Ramos (cell line): ENCODE data around the gene LMBR1.

ENCODE experiments used
- in situ Hi-C: fragments of 300-500 bp; cut with MboI; formaldehyde crosslinking; loops from one replicate; pipeline ENCODE4 v1.14.3; 2022; ENCODE audit warnings: low sequenced_read_pairs; ENCODE audit not compliant: unreplicated experiment

LMBR1 gene

DNA sequence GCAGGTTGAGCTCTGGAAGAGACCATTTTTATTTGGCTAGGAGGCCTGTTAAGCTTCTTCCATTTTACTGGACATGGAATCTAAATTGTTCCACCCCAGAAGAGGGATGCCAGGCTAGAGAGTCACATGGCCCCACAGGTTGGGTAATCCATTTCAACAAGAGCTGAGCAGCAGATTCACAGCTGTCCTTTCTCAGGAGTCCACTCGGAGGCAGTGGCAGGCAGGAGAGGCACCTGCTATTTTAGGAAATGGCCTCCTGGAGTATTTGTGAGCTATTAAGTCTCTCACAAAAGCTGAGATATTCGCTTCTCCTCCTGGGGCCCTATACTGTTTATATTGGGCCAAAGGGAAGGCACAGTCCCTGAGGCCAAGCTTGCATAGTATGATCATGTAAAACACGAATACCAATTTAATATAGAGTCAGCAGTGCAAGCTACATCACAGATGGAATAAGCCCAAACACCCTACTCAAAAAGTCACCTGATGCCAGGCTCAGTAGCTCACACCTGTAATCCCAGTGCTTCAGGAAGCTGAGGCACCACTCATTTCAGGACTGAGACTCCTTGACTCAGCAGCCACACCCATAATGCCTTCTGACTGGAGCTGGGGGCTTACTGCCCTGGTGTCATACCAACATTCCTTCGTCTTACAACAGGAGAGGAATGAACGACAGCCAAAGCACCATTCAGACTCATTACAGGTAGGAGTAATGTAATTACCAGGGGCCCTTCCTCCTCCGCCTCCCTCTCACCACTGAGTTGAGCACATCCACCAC, 124.1 kb downstream of the LMBR1 start:
- in situ Hi-C loops, result no loop called here

DNA sequence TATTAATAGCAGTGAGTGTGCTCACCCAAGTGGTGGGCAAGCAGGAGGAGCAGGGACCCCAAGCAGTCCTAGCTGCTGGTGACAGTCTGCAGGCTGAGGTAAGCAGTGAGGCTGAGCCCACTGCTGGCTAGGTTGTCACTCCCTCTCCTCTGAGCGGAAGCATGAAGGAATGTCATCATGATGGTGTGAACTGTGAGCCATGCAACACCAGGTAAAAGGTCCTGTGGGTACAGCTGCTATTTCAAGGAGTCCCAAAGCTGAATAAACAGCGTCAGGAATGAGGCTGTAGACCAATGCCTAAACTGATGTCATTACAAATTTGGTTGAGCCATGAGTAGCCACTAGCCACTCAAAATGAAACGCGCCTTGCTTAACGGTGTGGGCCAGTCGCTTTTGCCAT, 126.3 kb downstream of the LMBR1 start:
- in situ Hi-C loops, result no loop called here

DNA sequence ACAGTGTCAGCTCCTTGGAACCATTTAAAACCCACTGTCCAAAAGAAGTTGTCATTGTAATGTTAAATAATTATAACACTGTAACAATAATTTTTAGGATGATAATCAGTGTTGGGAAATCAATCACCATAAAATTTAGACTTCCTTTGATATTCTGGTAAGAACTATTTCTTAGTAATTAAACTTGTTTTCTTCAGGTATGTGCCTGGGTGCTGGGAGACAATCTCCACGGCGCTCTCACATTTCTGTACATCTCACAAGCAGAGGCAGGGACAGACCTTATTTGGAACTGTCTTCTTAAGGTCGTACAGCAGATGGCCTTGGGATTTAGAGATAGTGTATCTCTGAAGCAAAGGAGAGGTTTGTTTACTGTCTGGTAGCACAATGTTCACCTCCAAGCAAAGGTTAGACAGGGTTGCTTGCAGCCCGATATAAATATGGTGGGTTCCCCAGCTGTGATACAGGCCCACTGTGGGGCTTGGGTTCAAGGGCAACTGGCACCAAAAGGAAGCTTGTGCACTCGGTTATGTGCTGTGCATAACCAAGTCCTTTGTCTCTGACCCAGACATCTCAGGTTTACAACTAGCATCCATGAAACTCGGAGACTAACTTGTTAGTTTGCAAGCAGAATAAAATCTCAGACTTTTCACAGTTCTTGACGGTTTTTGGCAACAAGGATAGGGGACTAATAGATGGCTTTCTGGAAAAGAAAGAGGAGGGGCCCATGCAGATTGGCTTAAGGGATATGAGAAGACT, 126.9 kb downstream of the LMBR1 start:
- in situ Hi-C loops, result no loop called here

DNA sequence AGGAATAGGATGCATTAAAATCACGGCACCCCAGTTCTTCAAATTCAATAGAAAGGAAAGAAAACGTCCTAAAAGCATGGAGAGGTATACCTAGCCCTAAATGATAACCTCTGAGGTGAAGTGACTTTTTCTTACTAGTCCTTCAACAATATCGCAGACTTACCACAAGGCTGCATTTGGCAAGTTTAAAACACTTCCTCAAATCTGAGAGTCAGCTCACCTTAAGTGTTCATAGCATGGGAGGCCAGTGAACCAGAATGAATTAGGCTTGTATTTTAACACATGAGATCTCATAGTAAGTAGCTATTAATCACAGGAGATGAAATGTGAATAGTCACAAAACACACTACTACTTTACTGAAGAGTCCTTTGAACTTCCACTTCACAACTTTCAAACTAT, 128.2 kb downstream of the LMBR1 start:
- in situ Hi-C loops, result no loop called here

DNA sequence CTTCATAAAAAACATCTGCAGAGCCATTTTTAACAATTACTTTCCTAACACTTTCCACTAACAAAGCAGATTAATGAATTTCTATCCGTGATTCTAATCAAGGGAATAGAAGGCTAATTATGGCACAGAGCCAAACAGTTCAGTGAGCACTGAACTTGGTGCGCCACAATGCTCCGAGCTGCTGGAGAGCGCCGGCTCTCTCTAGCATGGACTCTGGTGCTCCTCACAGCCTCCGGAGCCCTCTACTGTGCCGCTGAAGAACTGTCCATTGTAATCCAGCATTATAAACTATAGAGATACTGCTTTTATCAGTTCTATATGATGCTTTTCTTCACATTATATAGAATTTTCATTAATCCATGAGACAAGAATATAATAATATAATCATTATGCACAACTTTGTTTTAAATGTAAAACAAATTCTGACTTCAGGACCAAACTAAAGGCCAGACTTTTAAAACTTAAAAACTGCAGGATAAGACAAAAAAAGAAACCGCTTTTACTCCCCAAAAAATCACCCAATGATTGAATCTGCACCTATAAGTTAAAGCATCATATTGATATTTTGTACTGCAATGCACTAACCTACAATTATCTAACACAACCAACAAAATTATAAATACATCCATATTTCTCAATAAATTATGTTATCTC, 128.8 kb downstream of the LMBR1 start:
- in situ Hi-C loops, result no loop called here

DNA sequence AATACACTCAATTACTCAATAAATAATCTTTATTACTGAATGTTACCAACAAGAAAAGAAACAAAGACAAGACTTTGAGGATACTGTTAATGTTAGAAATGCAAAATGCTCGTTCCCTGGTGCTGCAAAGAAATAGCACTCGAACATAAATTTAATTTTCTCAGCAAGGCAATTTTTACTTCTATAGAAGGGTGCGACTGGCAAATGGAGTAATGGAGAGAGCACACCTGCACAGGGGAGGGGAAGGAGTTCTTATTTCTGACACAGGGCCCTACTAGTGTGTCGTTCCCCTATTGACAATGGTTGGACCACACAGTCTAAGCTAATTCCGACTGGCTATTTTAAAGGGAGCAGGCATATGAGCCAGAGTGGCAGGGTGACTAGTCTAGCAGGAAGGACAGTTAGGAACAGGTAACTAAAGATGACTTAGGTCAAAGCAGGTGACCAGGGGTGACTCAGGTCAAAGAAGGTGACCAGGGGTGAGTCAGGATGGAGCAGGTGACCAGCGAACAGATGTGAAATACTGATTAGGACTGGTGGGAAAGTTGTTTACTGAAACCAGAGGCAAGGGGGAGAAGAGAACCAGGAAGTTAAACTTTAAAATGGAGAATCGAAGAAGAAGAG, 133.3 kb downstream of the LMBR1 start:
- in situ Hi-C loops, result no loop called here

DNA sequence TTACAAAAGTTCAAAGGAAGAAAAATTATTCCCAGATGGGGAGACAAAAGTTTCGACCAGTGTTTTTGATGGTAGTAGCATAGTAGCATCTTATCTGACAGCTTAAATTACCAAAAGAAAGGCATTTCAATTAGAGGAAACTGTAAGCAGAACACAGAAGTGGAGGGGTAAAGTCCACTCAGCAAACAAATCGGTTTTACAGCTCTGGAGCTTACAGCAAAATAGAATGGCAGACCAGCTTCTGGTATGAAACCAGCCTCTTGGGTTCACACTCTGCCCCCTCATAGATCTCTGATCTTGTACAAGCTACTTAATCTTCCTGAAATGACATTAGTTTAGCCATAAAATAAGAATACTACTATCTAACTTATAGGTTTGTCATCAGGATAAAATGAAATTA, 133.8 kb downstream of the LMBR1 start:
- in situ Hi-C loops, result no loop called here

DNA sequence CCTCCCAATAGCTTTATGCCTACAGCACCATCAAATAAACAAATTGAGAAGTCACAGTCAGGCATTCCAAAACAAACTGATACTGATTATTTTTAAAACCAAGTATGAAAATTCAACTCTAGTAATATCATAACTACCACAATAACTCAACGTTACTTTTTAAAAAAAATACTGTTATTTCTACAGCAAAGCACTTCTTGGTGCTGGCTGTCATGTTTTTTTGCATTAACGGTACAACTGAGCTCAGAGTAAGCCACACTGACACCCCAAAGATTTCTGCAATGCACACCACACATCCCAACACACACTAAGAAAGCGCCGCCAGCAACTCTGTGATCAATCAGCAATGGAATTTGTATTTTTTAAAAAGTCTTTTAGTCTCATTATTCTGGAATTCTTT, 138.8 kb downstream of the LMBR1 start:
- in situ Hi-C loops, result no loop called here

DNA sequence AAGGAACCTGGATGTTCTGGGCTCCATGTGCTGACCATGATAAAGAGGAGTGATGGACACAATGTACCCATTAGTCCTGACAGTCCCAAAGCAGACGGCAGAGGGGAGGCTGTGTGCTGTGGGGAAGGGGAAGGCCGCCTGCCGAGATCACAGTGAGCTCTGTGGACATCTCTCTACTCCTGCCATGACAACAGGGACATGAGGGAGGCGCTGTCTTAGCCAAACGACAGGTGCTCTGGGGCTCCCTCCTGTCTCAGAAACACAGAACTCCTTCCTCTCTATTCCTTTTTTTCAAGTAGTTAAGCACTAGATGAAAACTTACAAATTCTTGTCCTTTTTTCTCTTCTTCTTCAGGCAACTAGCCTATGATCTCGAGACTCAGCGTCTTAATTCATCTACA, 139.4 kb downstream of the LMBR1 start:
- in situ Hi-C loops, result no loop called here

DNA sequence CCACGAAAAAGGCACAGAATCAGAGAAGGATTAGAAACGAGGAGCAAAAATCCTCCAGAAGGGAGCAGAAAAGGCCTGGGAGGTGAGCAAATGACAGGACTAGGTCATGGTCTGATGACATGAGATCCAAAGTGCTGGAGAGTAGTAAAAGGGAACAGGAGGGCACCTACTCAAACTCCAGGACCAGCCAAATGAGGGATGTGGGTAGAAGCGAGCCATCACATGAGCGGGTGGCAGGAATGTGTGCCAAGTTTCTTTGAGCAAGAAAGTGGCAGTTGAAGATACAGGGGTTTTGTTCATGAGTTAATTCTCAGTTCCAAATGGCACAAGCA, 139.8 kb downstream of the LMBR1 start:
- in situ Hi-C loops, result no loop called here

DNA sequence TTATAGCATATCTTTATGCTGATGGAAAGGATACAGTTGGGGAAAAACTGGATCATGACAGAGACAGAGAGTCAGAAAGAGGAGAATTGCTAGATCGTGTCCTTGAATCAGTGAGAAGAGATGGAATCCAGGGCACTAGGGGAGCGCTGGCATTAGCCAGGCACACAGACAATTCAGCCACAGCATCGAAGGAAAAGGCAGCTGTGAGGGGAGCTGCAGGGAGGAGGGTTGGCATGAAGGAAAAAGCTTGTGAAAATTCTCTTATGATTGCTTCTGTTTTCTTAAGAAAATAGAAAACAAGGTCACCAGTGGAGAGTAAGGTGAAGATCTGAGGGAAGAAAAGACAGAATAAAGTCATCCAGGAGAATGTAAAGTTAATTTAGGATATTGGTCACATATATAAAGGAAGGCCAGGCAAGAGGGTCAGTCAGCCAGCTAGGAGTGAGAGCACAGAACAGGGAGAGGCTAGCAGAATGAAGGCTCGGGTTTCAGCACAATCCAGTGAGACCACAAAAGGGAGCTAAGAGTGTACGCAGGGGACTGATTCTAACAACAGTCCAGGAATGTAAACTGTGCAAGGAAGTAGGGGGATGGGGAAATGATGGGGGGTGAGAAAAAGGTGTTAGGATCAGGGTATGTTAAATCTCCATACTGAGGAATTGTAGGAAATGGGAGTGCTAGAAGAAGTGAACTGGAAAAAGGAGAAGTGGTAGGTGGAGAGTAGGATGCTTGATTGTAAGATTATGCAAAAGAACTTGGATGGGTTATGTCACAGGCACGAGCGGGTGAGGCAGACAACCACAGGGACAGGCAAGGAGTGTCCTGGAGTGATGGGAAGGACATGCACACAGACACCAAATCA, 140.4 kb downstream of the LMBR1 start:
- in situ Hi-C loops, result no loop called here

DNA sequence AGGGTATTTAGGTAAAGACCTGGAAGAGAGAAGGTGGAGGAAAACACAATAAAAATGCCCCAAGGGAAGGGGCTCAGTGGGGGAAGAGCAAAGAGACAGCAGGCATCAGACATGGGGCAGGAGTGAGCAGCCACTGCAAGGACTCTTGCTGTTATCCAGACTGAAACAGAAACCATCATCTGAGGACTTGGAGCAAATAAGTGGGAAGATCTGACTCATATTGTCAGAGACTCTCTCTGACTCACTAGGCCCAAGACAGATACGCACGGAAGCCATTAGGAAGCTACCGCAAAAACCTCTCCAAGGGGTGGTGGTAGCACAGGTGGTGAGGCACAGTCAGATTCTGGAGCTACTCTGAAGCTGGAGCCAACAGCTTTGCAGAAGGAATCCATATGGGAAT, 141.7 kb downstream of the LMBR1 start:
- in situ Hi-C loops, result no loop called here

DNA sequence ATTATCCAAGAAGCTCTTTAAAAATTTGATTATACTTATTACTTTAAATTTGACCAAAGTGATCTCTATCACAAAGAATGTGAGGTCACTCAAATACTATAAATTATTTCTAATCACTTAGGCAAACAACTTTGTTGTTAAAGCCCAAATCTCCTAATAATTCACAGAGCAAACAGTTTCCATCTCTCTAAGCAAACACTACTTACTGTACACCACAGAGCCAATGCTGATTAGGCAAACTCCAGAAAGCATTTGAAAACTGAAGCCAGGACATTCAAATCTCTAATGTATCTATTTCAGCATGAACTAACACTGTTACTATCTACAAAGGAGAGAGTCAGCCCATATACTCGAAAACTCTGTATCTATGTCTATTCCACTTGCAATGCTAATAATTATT, 145.3 kb downstream of the LMBR1 start:
- in situ Hi-C loops, result no loop called here

DNA sequence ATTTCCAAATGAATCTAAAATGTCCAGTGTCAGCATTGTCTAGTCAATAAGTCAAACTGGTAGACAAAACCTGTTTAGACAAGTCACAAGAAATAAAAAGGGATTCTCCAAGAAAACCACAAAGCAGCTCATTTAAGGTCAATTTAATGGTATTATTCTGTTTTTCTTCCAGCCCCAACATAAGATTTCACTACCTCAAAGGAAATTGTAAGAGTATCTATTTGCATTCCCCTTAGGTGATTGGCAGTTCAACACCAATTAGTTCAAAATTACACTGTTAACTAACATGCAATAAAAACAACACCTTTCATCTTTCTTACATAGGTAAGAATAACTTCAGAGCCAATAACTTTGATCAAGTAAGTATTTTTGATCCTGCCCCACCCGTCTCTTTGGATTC, 146.1 kb downstream of the LMBR1 start:
- in situ Hi-C loops, result no loop called here

DNA sequence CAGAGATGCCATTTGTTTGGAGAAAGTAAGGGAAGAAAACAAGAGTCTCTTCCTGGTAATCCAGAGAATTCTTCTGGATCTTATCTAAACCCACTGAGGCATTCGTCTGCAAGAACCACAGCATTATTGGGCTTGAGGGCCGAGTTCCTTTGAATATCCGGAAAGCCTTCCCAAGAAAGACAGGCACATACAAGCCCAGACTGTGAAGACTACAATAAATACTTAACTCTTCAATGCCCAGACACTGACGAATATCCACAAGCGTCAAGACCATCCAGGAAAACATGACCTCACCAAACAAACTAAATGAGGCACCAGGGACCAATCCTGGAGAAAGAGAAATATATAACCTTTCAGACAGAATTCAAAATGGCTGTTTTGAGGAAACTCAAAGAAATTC, 153.4 kb downstream of the LMBR1 start:
- in situ Hi-C loops, result no loop called here

DNA sequence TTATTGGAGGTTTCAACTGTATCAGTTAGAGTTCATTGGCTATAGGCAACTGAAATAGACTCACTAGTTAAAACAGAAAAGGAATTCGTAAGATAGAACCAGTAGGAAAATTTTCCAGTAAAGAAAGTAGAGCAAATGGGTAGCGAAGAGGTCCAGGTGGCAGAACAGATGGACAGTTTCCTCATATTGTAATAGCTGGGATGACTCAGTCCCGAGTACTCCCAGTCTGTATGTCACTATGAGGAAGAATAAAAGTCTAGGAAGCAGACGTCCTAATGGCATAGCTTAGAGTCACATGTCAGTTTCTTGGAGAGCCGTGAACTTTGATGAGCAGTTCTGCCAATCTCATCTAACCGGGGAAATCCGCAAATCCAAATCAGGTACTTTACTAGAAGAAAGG, 157.1 kb downstream of the LMBR1 start:
- in situ Hi-C loops, result no loop called here

DNA sequence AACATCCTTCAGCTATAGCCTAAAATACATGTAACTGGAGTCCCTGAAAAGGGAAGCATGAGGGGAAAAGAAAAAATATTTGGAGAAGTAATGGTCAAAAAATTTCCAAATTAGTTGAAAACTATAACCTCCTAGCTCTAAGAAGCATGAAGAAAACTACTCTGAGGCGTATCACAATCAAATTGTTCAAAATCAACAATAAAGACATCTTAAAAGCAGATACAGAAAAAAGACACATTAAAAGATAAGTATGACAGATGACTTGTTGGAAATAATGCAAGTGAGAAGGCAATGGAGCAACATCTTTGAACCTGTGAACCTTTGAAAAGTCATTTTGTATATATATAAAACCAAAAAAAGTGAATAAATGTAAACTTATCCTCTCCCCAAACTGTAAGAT, 159.3 kb downstream of the LMBR1 start:
- in situ Hi-C loops, result no loop called here

DNA sequence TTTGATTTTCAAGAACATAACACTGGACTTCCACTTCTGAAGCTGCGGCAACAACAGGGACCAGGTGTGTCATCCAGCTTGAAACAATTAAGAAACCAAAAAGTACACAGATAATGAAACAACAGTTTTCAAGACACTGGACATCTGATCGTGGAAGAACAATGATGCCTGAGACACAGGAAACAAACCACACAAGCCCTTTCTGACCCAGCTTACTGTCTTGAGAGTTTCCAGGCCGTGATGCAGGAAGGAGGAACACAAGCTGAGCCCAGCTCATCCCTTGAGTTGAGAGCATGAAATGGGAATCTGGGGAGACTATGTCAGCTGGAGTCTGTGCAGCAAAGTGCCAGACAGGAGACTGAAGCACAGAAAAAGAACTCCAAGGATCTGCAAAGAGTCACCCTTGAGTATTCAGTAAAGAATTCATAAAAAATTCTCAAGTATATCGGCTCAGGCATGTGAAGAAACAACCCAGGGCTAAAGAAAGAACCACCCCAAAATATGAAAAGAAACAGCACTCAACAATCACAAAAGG, 160.8 kb downstream of the LMBR1 start:
- in situ Hi-C loops, result no loop called here

DNA sequence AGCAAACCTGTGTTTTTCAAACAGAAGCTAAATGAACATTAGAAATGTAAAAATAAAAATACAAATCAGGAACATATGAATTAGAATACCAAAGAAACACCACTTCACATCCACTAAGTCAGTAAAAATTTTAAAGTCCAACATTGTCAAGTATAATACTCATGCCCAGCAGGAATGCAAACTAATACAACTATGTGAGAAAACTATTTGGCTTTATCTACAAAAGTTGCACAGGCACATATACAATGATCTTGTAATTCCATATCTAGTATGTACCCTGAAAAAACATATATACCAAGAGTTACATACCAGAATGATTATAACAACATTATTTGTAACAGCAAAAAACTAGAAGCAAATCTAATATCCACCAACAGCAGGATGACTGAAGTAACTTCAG, 161.3 kb downstream of the LMBR1 start:
- in situ Hi-C loops, result no loop called here

DNA sequence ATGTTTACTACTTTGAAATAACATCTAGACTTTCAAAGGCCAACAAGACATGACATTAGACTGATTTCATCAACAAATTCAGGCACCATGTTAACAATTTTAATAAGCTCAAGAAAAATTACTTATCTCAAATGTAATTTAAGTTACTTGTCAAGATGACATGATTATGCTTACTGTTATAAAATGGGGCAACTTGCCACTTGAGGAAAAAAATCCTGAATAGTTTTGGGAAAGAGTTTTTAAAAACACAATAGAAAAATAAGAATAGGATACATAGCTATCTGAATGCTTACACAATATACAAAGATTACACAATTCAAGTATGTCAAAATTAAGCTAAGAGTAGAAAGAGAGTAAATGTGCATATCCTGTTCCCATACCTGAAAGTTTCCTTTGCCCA, 167.0 kb downstream of the LMBR1 start:
- in situ Hi-C loops, result no loop called here
